NOMO-1 (cell line): Measurements from ENCODE around the gene SDF4.

Experiments used
- DNase-seq, 2 experiments: peaks; one replicate each; lab custom pipeline; 2025; ENCODE audit not compliant: unreplicated experiment in 2 of 2; lab: John Stamatoyannopoulos, UW

SDF4 gene

DNA sequence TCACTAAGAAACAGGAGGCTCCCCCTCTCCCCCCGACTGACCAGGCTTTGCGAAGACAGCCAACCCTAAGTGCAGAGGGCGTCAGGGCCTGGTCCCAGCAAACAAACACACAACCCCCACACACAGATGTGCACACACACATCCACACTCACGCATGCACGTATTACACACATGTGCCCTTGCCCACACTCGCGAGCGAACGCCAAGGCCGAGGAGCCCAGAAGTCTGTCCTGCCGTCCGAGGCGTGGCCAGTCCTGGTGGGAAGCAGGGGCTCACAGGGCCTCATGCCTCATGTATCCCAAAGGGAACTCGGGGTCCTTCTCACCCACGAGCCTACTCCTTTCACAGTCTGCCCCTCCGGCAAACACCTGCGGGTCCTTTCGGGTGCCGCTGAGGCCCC is 2.0 kb downstream of the SDF4 start:
- no peak for DNase-seq

DNA sequence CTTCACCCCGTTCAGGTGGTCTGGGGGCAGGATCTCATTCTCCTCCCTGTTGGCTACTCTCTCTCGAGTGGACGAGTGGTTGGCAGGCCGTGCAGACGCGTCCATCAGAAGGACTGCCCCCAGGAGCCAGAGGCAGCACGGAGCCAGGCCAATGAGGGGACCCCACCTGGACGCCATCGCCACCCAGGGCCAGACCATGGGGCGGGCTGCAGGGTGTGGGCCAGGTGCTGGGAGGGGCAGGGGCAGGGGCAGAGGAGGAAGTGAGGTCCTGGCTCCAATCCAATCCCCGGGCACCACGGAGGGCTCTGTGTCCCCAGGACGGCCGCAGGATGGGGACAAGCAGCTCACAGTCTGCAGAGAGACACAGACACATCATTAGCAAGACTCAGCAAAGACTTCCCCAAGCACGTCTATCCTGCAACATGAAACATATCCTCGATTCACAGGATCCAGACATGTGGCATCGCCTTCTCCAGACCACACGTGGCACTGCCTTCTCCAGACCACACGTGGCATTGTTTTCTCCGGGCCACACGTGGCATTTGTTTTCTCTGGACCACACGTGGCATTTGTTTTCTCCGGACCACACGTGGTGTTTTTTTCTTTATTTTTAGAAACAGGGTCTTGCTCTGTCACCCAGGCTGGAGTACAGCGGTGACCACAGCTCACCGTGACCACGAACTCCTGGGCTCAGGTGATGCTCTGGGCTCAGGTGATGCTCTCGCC is 3.0 kb downstream of the SDF4 start:
- no peak for DNase-seq

DNA sequence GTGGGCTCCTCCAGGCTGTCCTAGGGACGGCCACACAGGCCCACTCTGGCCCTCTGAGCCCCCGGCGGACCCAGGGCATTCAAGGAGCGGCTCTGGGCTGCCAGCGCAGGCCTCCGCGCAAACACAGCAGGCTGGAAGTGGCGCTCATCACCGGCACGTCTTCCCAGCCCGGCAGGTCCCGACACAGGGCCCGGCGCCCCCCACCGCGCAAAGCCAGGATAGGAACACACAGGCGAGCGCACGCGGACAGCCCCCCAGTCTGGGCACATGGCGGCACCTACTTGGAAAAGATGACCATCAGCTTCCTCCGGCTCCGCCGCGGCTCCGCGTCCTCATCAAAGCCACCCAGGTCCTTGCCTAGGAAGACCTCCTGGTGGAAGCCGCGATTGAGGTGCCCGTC is 3.6 kb downstream of the SDF4 start:
- no peak for DNase-seq

DNA sequence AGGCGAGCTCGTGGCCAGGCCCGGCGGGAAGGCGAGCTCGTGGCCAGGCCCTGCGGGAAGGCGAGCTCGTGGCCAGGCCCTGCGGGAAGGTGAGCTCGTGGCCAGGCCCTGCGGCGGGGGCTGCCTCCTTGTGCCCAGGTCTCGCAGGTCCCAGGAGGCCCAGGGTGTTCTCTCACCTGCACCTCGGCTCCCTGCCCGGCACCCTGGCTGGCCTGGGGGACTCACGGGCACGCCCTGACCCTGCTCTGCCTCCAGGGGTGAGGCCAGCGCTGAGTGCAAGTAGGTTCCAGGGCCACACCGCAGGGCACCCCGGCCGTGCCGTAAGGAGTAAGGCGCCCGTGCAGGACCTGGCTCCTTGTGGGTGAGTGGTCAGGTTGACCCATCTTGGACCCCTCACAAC is 4.4 kb downstream of the SDF4 start:
- DNase-seq = no peak

DNA sequence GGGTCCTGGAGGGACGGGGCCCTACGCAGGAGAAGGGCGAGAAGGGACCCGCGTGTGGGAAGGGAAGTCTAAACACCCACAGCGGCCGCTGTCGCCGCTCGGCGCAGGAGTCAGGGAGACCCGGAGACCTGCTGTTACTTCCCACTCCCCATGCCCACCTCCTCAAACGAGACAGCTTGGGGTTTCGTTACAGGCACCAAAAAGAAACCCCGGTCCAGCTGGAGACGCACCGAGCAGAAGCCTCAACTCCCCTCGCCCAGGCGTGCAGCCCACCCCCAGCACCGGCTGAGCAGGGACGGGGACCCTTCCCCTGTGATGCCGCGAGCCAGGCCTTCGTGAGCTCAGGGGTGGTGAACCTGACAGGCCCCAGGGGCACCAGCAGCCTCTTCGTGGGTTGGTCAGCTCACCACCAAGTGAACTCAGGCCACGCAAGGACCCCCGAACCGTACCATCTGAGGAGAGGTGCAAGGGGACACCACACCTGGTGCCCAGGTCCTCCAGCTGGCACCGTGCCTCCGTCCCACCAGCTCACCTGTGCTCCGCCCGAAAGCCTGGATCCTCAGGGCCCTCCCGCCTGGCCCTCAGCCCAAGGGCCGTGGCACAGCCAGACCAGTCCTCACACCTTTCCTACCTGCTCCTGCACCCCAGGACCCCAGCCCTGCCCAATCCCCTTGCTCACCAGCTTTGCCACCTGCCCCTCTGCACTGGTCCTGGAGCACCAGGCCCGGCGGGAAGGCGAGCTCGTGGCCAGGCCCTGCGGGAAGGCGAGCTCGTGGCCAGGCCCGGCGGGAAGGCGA is 5.0 kb downstream of the SDF4 start:
- no peak for DNase-seq

DNA sequence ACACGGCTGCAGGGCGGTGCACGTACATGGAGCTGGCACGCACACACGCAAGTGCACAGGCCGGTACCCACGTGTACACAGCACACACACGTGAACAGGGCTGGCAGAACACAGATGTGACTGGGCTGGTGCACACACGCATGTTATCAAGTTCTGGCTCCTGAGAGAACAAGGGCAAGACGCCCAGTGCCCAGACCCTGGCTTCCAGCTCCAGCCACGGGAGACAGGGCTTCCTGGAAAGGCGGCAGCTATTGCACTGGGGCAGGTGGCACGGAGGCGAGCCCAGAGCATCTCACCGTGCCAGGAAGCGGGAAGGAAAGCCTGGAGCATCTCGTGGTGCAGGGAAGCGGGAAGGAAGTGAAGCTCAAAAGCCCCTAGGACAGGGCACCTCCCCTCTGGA is 5.9 kb downstream of the SDF4 start:
- DNase-seq = no peak

DNA sequence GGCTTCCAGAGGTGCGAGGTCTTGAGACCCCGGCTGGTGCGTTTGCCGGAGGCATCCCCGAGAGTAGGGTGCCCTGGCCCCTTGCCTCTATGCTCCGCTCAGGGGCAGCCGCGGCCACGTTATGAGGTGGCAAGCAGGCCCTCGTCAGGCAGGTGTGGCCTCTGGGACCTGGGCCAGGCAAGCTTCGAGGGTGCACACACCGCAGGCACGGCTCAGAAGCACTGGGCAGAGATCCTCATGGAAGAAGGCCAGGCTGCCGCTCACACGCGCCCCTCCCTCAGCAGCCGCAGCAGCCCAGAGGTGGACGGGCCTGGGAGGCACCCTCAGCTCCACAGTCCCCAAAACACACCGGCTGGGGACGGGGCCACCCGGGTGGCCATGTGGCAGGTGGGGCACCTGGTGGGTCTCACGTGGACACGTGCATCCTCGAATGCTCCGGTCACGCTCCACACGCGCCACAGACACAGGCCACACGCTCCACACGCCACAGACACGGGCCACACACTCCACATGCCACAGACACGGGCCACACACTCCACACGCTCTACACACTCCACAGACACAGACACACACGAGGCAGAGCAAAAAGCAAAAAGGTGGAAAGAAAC is 6.5 kb downstream of the SDF4 start:
- no peak for DNase-seq

DNA sequence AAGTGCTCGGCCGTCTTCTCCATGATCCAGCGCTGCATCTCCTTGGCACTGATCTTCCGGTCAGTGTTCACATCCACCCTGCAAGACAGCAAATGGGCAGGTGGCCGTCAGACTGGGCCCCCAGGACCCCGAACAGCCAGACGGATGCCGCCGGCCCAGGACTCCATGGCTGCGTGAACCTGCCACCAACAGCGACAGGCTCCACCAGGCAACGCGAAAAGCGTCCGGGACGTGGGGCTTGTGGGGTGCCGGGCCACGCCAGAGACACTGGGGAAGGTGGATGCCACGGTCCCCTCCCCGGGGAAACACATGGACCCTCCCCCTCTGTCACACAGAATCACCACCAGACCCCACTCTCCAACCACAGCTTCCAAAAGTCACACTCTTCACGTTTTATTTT is 7.9 kb downstream of the SDF4 start:
- DNase-seq = no peak

DNA sequence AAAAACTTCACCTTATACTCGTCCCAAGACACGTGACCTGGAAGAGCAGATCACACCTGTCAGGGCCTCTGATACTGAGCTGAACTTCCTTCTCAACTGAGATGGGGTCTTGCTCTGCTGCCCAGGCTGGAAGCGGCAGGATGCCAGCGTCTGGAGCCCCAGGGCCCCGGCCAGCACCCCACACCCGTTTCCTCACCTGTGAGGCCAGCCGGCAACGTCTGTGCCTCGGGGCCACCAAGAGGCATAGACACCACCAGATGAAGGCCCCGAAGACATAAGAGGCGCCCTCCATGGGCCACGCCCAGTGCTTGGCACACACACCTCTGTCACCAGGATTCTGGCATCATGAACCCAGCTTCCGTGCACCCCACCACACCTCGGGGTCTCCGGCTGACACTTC is 8.5 kb downstream of the SDF4 start:
- DNase-seq = no peak

DNA sequence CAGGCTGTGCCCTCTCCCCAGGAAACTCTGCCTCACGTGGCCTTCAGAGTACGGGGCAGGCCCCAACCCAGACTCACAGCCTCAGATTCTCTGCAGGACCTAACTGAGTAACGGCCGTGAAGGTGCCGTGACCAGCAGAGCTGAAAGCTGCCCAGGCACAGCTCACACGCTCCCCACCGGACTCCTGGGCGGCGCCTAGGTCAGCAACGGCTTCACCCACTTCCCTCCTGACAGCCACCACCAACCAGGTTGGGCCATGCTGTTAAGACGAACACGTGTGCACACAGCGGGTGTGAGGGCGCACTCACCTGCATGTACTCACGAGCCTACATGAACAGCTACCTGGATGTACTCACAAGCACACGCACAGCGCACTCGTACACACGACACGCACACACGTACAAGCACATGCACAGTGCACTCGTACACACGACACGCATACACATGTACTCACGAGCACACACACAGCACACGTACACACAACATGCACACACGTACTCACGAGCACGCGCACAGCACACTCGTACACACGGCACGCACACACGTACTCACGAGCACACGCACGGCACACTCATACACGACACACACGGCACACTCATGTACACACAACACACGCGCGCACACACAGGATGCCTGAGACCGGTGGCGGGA is 9.1 kb downstream of the SDF4 start:
- DNase-seq = no peak

DNA sequence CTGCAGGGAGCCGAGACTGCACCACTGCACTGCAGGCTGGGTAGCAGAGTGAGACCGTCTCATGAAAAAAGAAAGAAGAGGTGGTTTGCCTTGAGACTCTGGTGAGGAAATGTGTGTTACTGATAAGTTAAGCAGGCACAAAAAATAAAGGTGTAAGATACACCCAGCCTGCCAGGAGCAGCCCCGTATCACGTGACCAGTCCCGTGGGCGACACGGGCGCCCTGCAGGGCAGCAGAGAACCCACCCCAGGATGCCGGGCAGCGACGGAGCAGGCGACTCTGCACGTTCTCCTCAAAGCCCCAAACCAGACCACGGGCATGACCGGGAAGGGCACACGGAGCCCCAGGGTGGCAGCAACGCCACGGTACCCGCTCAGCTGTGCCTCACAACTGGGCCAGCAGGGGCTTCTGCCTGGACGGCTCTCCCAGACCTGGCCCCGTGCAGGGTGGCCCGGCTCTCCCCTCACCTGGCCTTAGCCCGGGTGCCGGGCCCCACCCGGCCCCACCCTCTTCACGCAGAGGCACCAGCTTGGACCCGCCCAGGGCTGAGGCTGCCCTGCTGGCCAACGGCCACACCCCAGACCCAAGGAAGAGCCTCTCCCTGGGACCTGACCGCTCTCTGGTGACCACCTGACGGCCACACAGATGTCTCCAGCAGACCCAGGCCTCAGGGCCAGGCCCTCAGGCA is 9.8 kb downstream of the SDF4 start:
- DNase-seq = no peak

DNA sequence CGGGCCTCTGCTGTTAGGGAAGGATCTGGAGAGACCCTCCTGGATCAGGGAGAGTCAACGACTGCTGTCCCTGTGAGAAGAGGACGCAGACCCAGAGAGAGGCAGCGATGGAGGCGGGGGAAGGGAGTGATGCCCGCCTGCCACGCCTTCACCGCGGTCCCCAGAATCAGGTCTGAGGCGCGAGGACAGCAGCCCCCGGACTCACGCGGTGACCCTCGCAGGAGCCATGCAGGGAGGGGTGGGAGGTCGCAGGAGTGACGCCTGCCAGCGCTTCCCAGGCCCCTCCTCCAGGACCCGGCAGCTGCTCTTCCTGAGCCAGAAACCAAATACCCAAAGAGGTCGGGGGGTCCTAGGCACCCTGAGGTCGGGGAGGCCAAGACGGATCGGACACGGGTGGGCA is 11.6 kb downstream of the SDF4 start:
- DNase-seq = no peak

DNA sequence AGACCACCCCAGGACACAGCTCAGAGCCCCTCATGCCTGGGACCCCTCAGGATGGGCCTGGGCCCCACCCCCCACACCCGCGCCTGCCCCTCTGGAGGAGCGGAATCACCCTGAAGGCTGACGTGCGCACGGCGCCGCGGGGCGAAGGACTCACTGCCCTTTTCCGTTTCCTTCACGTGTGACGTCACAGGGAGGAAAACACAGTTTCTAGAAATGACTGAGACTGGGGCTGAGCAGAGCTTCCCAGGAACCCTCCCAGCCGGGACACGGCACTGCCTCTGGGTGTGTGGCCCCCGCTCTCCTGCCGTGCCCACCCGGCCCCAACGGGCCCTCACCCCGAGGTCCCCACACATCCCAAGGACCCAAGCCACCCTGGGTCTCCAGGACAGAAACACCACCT is 12.5 kb downstream of the SDF4 start:
- DNase-seq = no peak

DNA sequence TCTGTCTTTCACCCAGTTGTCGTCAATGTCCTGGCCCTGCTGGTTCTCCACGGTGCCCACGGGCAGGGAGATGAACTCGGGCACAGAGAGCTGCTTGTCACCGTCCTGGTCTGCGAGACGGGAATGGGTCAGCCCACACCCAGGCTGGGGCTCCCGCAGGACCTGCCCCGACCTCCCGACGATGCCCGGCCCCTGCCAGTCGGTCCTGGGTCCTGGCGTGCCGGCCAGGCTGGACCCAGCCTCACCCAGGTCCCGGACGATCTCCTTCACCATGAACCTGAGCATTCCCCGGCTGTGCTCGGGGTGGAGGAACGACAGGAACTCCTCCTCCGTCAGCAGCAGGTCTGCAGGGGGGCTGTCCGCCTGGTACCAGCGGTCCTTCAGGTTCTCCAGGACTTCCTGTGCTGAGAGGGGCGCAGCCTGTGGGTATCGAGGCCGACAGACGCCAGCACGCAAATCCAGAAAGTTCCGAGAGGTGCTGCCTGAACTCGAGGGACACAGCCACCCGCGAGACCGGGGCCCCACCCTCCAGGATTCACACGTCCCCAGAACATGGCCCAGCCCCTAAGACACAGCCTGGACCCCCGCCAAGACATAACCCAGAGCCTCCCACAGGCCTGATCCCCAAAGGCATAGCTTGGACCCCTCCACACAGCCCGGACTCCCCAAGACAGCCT is 13.1 kb downstream of the SDF4 start:
- no peak for DNase-seq

DNA sequence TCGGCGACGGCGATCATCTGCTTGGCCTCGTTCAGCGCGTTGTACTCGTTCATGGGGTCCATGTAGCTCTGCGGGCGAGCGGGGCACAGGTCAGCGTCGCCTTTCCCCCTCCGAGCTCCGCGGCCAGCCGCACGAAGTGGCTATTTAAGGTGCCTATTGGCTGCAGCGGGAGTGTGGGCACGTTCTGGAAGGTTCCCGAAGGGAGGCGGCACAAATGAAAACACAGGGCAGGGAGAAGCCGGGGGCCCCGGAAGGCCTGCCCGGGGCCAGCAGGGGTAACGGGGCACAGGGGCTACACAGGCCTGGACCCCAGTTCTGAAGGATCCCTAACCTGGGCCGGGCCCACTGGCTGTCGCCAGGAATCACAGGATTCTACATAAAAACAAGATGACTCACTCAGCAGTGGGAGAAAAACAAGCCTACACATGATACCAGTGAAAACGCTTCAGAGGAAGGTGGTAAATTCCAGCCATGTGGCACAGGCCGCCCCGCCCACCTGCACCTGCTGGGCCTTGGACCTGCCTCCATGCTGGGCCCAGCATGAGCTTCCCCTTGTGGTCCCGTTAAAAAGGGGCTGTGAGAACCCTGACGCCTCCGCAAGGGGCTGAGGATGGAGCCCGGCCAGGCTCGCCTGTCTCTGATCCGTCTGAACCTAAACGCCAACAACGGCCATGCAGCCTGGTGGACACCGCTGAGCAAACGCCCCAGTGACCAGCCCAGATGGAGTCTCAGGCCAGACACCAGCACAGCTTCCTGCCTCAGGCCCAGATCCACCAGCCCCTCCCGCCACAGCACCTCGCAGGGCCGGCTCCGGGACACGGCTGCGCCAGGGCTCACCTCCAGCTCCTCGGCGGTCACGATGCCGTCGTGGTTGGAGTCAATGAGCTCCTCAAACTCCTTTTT is 13.9 kb downstream of the SDF4 start:
- no peak for DNase-seq

DNA sequence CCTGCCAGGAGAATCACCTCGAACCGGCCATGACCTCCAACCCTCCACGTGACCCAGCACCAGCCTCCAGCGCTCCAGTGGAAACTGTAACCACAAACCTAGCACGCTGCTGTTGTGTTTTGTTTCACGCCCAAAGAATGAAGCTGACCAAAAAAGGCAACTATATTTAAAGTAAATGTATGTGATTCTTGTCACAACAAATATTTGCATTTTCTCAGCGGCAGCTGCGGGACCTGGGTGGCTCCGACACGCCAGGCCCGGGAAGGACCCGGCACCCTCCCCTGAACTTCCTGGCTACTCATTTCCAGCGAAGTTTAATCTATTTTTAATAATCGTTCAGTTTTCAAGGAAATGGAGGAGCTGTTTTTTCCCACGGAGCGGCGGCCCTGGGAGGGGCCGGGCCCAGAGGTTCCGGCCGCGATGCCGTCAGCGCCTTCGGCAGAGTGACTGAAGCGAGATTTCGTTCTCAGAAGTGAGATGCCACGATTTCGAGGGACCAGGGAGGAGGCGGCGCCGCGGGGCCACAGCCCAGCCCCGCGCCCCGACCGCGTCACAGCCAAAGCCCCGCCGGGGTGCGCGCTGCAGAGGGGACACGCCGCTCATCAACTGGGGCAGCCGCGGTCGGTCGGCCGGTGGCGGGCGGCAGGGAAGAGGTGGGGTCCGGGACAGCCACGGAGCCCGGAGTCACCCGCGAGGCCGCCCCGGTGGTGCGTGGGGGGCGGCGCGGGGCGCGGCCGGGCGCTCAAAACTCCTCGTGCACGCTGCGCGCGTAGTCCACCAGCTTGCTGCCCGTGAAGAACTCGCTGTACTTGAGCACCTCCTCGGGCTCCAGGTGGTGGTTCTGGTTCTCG is 14.8 kb downstream of the SDF4 start:
- no peak for DNase-seq

DNA sequence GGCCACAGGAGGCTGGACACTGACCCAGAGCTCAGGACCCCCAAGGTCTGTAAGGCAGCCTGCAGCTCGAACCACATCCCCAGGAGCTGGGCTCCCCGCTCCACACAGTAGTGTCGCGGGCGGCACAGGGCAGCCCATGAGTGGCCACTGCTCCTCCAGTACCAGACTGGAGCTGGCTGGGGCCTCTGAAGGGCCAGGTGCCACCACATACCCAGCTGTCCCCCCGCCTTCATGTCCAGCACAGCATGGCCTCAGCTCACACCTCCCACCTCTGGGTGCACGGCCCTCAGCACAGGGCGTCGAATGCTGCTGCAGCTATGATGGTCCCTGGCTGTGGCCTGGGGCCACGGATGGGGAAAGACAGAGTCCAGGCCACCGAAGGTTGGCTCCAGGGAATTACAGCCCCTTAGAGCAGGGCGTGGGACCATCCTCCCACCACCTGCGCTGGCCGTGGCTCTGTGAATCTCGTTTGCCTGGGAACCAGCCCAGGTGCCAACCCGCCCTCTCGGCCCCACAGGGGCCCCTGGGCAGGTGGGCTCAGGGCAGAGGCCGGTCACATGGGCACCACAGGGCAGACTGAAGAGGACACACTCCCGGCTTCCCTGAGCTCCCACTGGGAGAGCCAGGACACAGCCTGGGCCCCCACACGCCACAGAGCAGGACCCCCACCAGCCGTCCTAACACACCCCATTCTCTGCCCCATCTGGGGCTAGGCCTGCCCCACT is 15.8 kb downstream of the SDF4 start:
- DNase-seq = no peak
